Endodermal cell (in vitro differentiated cells): ENCODE data around the gene CGN. TPM values are rescaled to one million over a fixed set of nuclear protein-coding genes. Genes with fewer than 3 reads are reported as not detected.
"Not testable (repeated sequence)": the region's sequence is repeated elsewhere in the genome, so short reads cannot be mapped to it uniquely, and the experiment has no call there.

Experiments used
- DNase-seq: peaks from one replicate; pipeline ENCODE4 v3.0.0-alpha.2; 2017
- H3K27ac ChIP-seq: 2 replicates; pipeline ENCODE4 v1.5.1; 2013; ENCODE audit warnings: mild to moderate bottlenecking, low read depth, low read length, moderate library complexity
- H3K27me3 ChIP-seq: 2 replicates; pipeline ENCODE4 v1.6.1; 2013; ENCODE audit warnings: mild to moderate bottlenecking, low read length, moderate library complexity; ENCODE audit not compliant: insufficient read depth, control insufficient read depth, poor library complexity, severe bottlenecking
- H3K36me3 ChIP-seq: 2 replicates; pipeline ENCODE4 v1.7.0; 2013; ENCODE audit warnings: mild to moderate bottlenecking, low read length, moderate library complexity; ENCODE audit not compliant: control insufficient read depth, insufficient read depth
- H3K4me1 ChIP-seq: one replicate; pipeline ENCODE4 v1.7.0; 2013; ENCODE audit warnings: low read length; ENCODE audit not compliant: control insufficient read depth, insufficient read depth
- H3K4me3 ChIP-seq: 2 replicates; pipeline ENCODE4 v1.5.1; 2013; ENCODE audit warnings: mild to moderate bottlenecking, low read length, moderate library complexity
- H3K9ac ChIP-seq: 2 replicates; pipeline ENCODE4 v1.6.1; 2013; ENCODE audit warnings: mild to moderate bottlenecking, low read length, moderate library complexity; ENCODE audit not compliant: poor library complexity, severe bottlenecking; ENCODE audit errors: extremely low read depth
- H3K9me3 ChIP-seq: 2 replicates; pipeline ENCODE4 v1.6.1; 2013; ENCODE audit warnings: mild to moderate bottlenecking, low read length, moderate library complexity; ENCODE audit not compliant: control insufficient read depth
- H3K27ac Mint-ChIP-seq: 2 replicates; pipeline ENCODE4 v1.8.0; 2020; ENCODE audit warnings: mixed read lengths
- H3K27me3 Mint-ChIP-seq: 2 replicates; pipeline ENCODE4 v1.8.0; 2021; ENCODE audit warnings: mild to moderate bottlenecking, mixed read lengths; ENCODE audit not compliant: insufficient read depth
- H3K36me3 Mint-ChIP-seq: 2 replicates; pipeline ENCODE4 v1.8.0; 2020; ENCODE audit warnings: low read depth, mixed read lengths
- H3K4me1 Mint-ChIP-seq: 2 replicates; pipeline ENCODE4 v1.8.0; 2020; ENCODE audit warnings: mixed read lengths
- H3K4me3 Mint-ChIP-seq: 2 replicates; pipeline ENCODE4 v1.8.0; 2020; ENCODE audit warnings: mild to moderate bottlenecking, moderate library complexity, mixed read lengths
- H3K9me3 Mint-ChIP-seq: 2 replicates; pipeline ENCODE4 v1.8.0; 2020; ENCODE audit warnings: mild to moderate bottlenecking, mixed read lengths
- WGBS, 2 experiments: methylation state at CpG; one replicate each; pipeline versions ENCODE4 v1.1.5 to v1.1.7; 2013; ENCODE audit warnings: missing lambda C conversion rate in 2 of 2, mixed read lengths in 1 of 2; ENCODE audit not compliant: insufficient coverage in 1 of 2, insufficient read length in 1 of 2; 5-methylcytosine and 5-hydroxymethylcytosine counted together
- total RNA-seq, 2 donors: library from RNA; stranded (reverse); fragmentation: NEBNext Ultra II Directional in 1 of 2; extraction: Animal tissue kit (Norgen Biotek cat#: 25700) in 1 of 2; gene quantifications; 2 replicates in 1 of 2; 3 replicates in 1 of 2; pipeline ENCODE4 v1.2.1, GENCODE V29; 2021
- TF ChIP-seq, protein P1 (sequence below): fragments of 200-600 bp; sonication (generic); conservative IDR thresholded peaks from 2 replicates; pipeline ENCODE4 v1.5.0; 2021; ENCODE audit warnings: antibody characterized with exemption, mild to moderate bottlenecking

Gene CGN
- total RNA-seq, 2 donors from 2014 or later: 39.7 to 39.9 TPM

DNA sequence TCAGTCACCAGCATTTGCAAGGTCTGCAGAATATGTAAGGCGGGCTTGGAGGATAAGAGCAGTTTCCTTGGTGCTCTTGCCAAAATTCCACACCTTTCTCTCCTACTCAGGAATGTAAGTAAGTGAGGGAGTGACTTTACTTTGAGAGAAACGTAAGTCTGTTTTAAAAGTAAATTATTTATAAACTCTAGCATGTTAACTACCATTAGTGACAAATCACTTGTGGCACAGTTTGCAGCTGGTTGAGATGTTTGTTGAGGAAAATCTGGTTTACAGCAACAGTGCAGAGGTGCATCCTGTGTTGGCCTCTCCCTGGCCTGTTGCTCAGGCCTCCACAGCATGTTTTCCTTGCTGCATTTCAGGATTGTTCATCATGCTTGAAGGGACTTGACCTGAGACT is 8.5 kb downstream of the CGN start:
- WGBS, 2 experiments: 100% methylated on average over 1 of the region's 2 CpGs; no CpG with 5 or more reads in 1 of the 2 experiments
- Mint-ChIP-seq H3K36me3 (peaks cover 46% of the 10 kb centered on the region), H3K27me3 (no peaks in the 10 kb centered on the region), H3K9me3 (no peaks in the 10 kb centered on the region), H3K4me1 (peaks cover 18% of the 10 kb centered on the region), H3K4me3 (no peak overlapping the region), H3K27ac (peak overlapping the region; percentile 32)
- H3K27me3 ChIP-seq: no peaks in the 10 kb centered on the region
- H3K9me3 ChIP-seq: no peaks in the 10 kb centered on the region
- H3K4me1 ChIP-seq: peaks cover 3% of the 10 kb centered on the region
- no peak for DNase-seq
- H3K36me3 ChIP-seq: peaks cover 58% of the 10 kb centered on the region
- TF ChIP-seq, protein P1, sequence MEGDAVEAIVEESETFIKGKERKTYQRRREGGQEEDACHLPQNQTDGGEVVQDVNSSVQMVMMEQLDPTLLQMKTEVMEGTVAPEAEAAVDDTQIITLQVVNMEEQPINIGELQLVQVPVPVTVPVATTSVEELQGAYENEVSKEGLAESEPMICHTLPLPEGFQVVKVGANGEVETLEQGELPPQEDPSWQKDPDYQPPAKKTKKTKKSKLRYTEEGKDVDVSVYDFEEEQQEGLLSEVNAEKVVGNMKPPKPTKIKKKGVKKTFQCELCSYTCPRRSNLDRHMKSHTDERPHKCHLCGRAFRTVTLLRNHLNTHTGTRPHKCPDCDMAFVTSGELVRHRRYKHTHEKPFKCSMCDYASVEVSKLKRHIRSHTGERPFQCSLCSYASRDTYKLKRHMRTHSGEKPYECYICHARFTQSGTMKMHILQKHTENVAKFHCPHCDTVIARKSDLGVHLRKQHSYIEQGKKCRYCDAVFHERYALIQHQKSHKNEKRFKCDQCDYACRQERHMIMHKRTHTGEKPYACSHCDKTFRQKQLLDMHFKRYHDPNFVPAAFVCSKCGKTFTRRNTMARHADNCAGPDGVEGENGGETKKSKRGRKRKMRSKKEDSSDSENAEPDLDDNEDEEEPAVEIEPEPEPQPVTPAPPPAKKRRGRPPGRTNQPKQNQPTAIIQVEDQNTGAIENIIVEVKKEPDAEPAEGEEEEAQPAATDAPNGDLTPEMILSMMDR: no peak
- H3K27ac ChIP-seq: no peak overlapping the region
- no peak overlapping the region for H3K4me3 ChIP-seq
- no peak overlapping the region for H3K9ac ChIP-seq

DNA sequence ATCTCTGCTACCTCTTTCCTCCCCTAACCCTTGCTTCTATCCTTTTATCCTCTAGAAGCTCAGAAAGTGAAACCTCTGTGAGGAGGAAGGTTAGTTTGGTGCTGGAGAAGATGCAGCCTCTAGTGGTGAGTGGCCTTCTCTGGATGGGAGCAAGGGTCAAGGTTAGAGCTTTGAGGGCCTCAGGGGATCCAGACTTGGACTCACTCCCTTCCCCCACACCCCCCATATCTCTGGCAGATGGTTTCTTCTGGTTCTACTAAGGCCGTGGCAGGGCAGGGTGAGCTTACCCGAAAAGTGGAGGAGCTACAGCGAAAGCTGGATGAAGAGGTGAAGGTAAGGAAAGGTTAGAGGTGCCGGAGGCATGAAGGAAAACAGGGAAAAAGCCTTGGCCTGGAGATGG is 9.2 kb downstream of the CGN start:
- no peaks in the 10 kb centered on the region for H3K27me3 Mint-ChIP-seq
- WGBS, 2 experiments: 93 to 100% methylated on average over 2 to 4 of the region's 4 CpGs
- H3K4me3 Mint-ChIP-seq: no peak overlapping the region

DNA sequence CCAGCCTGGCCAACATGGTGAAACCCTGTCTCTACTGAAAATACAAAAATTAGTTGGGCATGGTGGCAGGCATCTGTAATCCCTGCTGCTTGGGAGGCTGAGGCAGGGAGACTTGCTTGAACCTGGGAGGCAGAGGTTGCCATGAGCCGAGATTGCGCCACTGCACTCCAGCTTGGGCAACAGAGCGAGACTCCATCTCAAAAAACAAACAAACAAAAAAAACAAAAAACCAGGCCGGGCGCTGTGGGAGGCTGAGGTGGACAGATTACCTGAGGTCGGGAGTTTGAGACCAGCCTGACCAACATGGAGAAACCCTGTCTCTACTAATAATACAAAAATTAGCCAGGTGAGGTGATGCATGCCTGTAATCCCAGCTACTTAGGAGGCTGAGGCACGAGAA is 11.2 kb downstream of the CGN start:
- H3K27me3 ChIP-seq, H3K9me3 Mint-ChIP-seq, H3K9me3 ChIP-seq, H3K4me1 ChIP-seq, H3K27ac Mint-ChIP-seq, H3K27ac ChIP-seq, DNase-seq, H3K27me3 Mint-ChIP-seq, H3K4me1 Mint-ChIP-seq, H3K4me3 ChIP-seq, H3K4me3 Mint-ChIP-seq, H3K9ac ChIP-seq: not testable (repeated sequence)
- 92 to 95% methylated on average over 3 to 7 of the region's 7 CpGs for WGBS, 2 experiments
- peaks cover 60% of the 10 kb centered on the region for H3K36me3 Mint-ChIP-seq
- H3K36me3 ChIP-seq: peaks cover 75% of the 10 kb centered on the region

More for the DNA sequence above, 9.2 kb downstream of the CGN start:
- Mint-ChIP-seq H3K27ac (peak overlapping the region; percentile 62), H3K36me3 (peaks cover 53% of the 10 kb centered on the region), H3K9me3 (no peaks in the 10 kb centered on the region), H3K4me1 (peaks cover 17% of the 10 kb centered on the region)
- Histone ChIP-seq H3K9ac (no peak overlapping the region), H3K4me3 (no peak overlapping the region), H3K27me3 (no peaks in the 10 kb centered on the region), H3K4me1 (peaks cover 3% of the 10 kb centered on the region), H3K36me3 (peaks cover 64% of the 10 kb centered on the region), H3K9me3 (no peaks in the 10 kb centered on the region), H3K27ac (no peak overlapping the region)
- no peak for DNase-seq
- TF ChIP-seq, protein P1: peak; percentile 64

DNA sequence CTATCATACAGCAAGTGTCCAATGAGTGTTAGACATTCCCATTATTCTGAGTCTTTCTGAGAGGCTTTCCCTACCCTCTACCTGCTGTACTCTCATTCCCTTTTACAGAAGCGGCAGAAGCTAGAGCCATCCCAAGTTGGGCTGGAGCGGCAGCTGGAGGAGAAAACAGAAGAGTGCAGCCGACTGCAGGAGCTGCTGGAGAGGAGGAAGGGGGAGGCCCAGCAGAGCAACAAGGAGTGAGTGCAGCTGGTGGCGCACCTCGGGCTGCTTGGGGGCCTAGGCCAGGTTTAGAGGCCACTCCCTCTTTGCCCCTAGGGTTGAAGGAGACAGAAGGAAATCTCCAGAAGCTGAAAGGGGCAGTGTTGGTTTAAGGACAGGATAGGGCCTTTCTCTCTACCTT is 12.1 kb downstream of the CGN start:
- no peaks in the 10 kb centered on the region for H3K9me3 Mint-ChIP-seq
- WGBS, 2 experiments: 68 to 88% methylated on average over 5 of the region's 5 CpGs

More for the DNA sequence above, 12.1 kb downstream of the CGN start:
- Histone ChIP-seq H3K4me1 (no peaks in the 10 kb centered on the region), H3K9ac (no peak overlapping the region), H3K9me3 (no peaks in the 10 kb centered on the region), H3K4me3 (no peak overlapping the region), H3K36me3 (peaks cover 79% of the 10 kb centered on the region), H3K27me3 (no peaks in the 10 kb centered on the region), H3K27ac (no peak overlapping the region)
- H3K27ac Mint-ChIP-seq: no peak overlapping the region
- no peak overlapping the region for H3K4me3 Mint-ChIP-seq
- no peak for DNase-seq
- H3K4me1 Mint-ChIP-seq: peaks cover 8% of the 10 kb centered on the region
- TF ChIP-seq, protein P1: no peak
- peaks cover 64% of the 10 kb centered on the region for H3K36me3 Mint-ChIP-seq
- no peaks in the 10 kb centered on the region for H3K27me3 Mint-ChIP-seq
